ENCODE data around the gene MDK.
A peak's percentile ranks its signal among the peaks of the same experiment; 100 is the strongest.

- TF ChIP-seq CTCF (IDR thresholded peaks at IDR 0.05): peak in 1 of 4 donors; percentile 12
- no peak for TF ChIP-seq POLR2A (IDR thresholded peaks at IDR 0.05)
Observed at GRCh38 chr11:46367916-46368267, 13.6 kb upstream of the MDK start.

Data from right lobe of liver (tissue), 4 donors.